Lower leg skin (tissue), 3 donors: ENCODE measurements around the gene ATP2B2.

ENCODE experiments used
- CTCF ChIP-seq, 3 donors: fragments of 450-650 bp; IDR thresholded peaks; one replicate each; pipeline ENCODE4 v1.5.1; 2016; ENCODE audit warnings: antibody characterized with exemption in 3 of 3, mild to moderate bottlenecking in 3 of 3, moderate library complexity in 2 of 3
- POLR2A ChIP-seq, 2 donors: fragments of 450-650 bp; IDR thresholded peaks; one replicate each; pipeline ENCODE4 v1.6.1; 2016 to 2017; ENCODE audit warnings: antibody characterized with exemption in 2 of 2, mild to moderate bottlenecking in 1 of 2, moderate library complexity in 1 of 2

GRCh38 chr3:10505791-10506585, 602 bp upstream of the ATP2B2 start:
- no peak for TF ChIP-seq CTCF (IDR thresholded peaks at IDR 0.05)
- TF ChIP-seq POLR2A (IDR thresholded peaks at IDR 0.05) = no peak
